Osteoblast (primary cell): ENCODE measurements around the gene PCDHGA1. TPM values are rescaled to one million over a fixed set of nuclear protein-coding genes. Genes with fewer than 3 reads are reported as not detected.
A peak's percentile ranks its signal among the peaks of the same experiment; 100 is the strongest.

ENCODE experiments used
- DNase-seq: peaks from one replicate; pipeline ENCODE4 v3.0.0; 2011; ENCODE audit warnings: low spot score, mixed read lengths; ENCODE audit not compliant: insufficient read length; ENCODE audit errors: missing footprints
- H2AFZ ChIP-seq: 2 replicates; pipeline ENCODE4 v1.6.0; 2011; ENCODE audit warnings: mild to moderate bottlenecking, low read length
- H3K27ac ChIP-seq: 2 replicates; pipeline ENCODE4 v1.5.1; 2011; ENCODE audit warnings: mild to moderate bottlenecking, low read depth, low read length, moderate library complexity
- H3K27me3 ChIP-seq: 2 replicates; pipeline ENCODE4 v1.6.0; 2012; ENCODE audit warnings: mild to moderate bottlenecking, control low read depth, inconsistent platforms, low read length, moderate library complexity; ENCODE audit not compliant: insufficient read depth
- H3K36me3 ChIP-seq: 2 replicates; pipeline ENCODE4 v1.5.1; 2011; ENCODE audit warnings: mild to moderate bottlenecking, low read length, control low read depth, moderate library complexity; ENCODE audit not compliant: insufficient read depth
- H3K4me1 ChIP-seq: 2 replicates; pipeline ENCODE4 v1.5.1; 2011; ENCODE audit warnings: mild to moderate bottlenecking, low read length, control low read depth, moderate library complexity; ENCODE audit not compliant: insufficient read depth
- H3K4me2 ChIP-seq: 2 replicates; pipeline ENCODE4 v1.6.0; 2011; ENCODE audit warnings: mild to moderate bottlenecking, low read length; ENCODE audit not compliant: insufficient read depth
- H3K4me3 ChIP-seq: fragments of 200-600 bp; sonication (generic); 3 replicates; pipeline ENCODE4 v1.5.1; 2012; ENCODE audit warnings: mild to moderate bottlenecking, low read length, inconsistent platforms; ENCODE audit not compliant: insufficient read depth
- H3K79me2 ChIP-seq: 2 replicates; pipeline ENCODE4 v1.6.0; 2012; ENCODE audit warnings: mild to moderate bottlenecking, low read length, control low read depth, inconsistent platforms; ENCODE audit not compliant: insufficient read depth
- H3K9me3 ChIP-seq: 2 replicates; pipeline ENCODE4 v1.5.1; 2011; ENCODE audit warnings: low read depth, low read length, control low read depth
- H4K20me1 ChIP-seq: 2 replicates; pipeline ENCODE4 v1.6.0; 2012; ENCODE audit warnings: mild to moderate bottlenecking, low read length, control low read depth; ENCODE audit not compliant: insufficient read depth
- total RNA-seq: library from RNA; depleted of rRNA; stranded (reverse); fragments of >200 nt; gene quantifications from 2 replicates; pipeline ENCODE4 v1.2.3, GENCODE V29; 2012
- TF ChIP-seq, protein P1 (sequence below): IDR thresholded peaks from 2 replicates; pipeline ENCODE4 v1.5.1; 2011; ENCODE audit warnings: mild to moderate bottlenecking, low read depth, low read length, moderate library complexity; ENCODE audit errors: extremely low read depth

PCDHGA1 gene
- total RNA-seq, 1 donor: 1.1 TPM

DNA sequence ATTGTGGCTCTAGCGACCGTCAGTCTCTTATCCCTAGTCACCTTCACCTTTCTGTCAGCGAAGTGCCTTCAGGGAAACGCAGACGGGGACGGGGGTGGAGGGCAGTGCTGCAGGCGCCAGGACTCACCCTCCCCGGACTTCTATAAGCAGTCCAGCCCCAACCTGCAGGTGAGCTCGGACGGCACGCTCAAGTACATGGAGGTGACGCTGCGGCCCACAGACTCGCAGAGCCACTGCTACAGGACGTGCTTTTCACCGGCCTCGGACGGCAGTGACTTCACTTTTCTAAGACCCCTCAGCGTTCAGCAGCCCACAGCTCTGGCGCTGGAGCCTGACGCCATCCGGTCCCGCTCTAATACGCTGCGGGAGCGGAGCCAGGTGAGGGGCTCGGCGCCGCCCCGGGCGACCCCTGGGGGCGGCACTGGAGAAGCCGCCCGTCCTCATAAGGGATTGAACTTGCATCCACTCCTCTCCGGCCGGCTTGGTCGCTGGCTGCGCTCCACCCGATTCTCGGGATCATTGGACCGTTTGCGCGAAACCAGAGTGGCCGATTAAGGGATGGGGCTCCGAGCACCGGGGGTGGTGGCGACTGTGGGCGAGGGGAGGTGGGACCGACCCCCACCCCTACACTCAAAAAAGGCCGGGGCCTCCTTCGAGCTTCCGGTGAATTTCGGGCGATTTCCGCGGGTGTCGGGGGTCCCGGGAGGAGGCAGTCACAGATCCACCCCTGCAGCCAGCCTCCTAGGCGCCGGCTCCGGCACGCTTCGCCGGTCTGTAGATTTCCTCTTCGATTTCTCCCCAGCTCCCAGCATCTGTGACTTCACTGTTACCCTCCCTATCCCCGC is 161.2 kb downstream of the PCDHGA1 start:
- TF ChIP-seq, protein P1, sequence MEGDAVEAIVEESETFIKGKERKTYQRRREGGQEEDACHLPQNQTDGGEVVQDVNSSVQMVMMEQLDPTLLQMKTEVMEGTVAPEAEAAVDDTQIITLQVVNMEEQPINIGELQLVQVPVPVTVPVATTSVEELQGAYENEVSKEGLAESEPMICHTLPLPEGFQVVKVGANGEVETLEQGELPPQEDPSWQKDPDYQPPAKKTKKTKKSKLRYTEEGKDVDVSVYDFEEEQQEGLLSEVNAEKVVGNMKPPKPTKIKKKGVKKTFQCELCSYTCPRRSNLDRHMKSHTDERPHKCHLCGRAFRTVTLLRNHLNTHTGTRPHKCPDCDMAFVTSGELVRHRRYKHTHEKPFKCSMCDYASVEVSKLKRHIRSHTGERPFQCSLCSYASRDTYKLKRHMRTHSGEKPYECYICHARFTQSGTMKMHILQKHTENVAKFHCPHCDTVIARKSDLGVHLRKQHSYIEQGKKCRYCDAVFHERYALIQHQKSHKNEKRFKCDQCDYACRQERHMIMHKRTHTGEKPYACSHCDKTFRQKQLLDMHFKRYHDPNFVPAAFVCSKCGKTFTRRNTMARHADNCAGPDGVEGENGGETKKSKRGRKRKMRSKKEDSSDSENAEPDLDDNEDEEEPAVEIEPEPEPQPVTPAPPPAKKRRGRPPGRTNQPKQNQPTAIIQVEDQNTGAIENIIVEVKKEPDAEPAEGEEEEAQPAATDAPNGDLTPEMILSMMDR: no peak
- peaks cover 44% of the 10 kb centered on the region for H3K4me1 ChIP-seq
- peaks cover 77% of the 10 kb centered on the region for H3K79me2 ChIP-seq
- peaks cover 41% of the 10 kb centered on the region for H4K20me1 ChIP-seq
- no peaks in the 10 kb centered on the region for H3K27me3 ChIP-seq
- H3K4me3 ChIP-seq: no peak overlapping the region
- no peak for DNase-seq
- no peak overlapping the region for H2AFZ ChIP-seq
- no peaks in the 10 kb centered on the region for H3K9me3 ChIP-seq
- H3K4me2 ChIP-seq: no peak overlapping the region
- peaks cover 26% of the 10 kb centered on the region for H3K36me3 ChIP-seq
- no peak overlapping the region for H3K27ac ChIP-seq

DNA sequence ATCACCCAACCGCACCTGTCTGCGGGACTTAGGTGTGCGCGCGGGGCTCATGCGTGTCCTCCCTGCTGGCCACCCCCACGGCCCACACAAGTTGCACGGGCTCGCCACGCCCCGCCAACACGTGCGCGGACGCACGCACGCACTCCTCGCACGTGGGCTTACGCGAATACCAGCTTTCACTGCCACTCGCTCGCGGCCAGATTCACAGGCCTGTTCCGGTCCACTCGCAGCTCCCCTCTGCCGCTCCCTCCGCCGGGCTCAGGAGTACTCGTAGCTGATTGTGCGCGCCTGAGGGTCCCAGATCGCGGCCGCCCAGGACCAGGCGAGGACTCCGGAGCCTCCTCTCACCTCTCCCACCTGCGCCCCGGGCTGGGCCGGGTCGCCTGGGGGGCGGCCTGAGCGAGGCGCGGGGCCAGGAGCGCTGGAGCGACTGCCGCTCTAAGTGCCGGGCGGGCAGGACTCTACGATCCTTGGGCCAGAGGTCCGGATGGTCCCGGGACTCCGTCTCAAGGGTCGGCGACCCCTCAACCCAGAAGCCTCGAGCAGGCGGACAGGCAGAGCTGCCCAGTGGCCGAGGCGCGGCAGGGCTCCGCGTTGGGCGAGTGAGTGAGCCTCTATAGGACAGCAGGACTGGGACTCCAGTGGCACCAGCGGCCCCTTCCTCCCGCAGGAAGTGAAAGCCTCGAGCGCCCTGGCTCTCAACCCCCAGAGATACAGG is 162.0 kb downstream of the PCDHGA1 start:
- H3K27ac ChIP-seq: no peak overlapping the region
- H2AFZ ChIP-seq: no peak overlapping the region
- H3K4me1 ChIP-seq: peaks cover 44% of the 10 kb centered on the region
- peaks cover 35% of the 10 kb centered on the region for H4K20me1 ChIP-seq
- H3K36me3 ChIP-seq: peaks cover 21% of the 10 kb centered on the region
- no peak for DNase-seq
- no peaks in the 10 kb centered on the region for H3K9me3 ChIP-seq
- no peak overlapping the region for H3K4me2 ChIP-seq
- TF ChIP-seq, protein P1: no peak
- H3K27me3 ChIP-seq: no peaks in the 10 kb centered on the region
- H3K4me3 ChIP-seq: no peak overlapping the region
- peaks cover 69% of the 10 kb centered on the region for H3K79me2 ChIP-seq

DNA sequence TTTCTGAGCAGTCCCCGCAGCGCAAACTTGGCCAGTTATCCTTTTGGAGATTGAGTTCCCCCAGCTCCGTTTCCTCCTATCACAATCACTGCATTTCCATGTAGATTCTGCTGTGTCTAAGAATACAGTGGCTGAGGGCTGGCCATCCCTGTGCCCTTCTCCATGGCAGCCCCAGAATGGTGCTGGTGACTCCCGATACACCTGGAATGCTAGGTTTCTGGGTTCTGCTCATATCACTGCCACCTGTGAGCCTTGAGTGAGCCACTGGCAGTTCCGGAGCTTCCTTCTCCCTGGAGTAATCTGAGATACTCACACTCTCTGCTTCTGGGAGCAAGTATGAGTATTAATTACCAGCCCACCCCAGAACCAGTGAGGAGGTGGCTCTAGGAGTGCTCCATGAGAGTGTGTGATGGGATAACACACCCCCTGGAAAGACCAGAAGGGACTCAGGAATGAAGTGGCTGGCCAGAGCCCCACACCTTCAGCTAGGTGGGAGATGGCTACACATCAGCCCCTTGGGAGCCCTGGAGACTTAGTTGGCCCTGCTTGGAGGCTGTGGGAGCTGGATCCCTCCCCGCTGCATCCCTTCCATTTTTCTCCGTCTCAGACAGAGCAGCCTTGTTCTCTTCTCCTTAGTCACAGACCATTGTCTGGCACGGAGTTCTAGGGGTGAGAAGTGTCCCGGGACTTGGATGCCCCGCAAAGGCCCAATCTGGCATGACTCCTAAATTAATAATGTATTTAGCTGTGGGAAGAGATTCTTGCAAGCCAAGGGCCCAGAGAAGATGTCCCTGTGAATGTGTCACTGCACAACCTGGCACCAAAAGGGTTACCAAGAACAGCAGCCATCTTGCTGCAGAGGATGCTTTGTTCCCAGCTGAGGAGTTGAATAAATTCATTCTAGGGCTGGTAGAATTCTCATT is 163.4 kb downstream of the PCDHGA1 start:
- Histone ChIP-seq H3K9me3 (no peaks in the 10 kb centered on the region), H4K20me1 (peaks cover 24% of the 10 kb centered on the region), H3K27me3 (no peaks in the 10 kb centered on the region), H3K27ac (peak overlapping the region; percentile 49), H3K4me1 (peaks cover 32% of the 10 kb centered on the region), H3K36me3 (peaks cover 21% of the 10 kb centered on the region), H3K79me2 (peaks cover 60% of the 10 kb centered on the region), H3K4me2 (peak overlapping the region; percentile 45), H2AFZ (no peak overlapping the region), H3K4me3 (no peak overlapping the region)
- peak; percentile 96 for DNase-seq
- TF ChIP-seq, protein P1: peak; percentile 13
